NCI-H2196 (cell line): Measurements from ENCODE around the gene SPSB3.

Experiments used
- DNase-seq: peaks from one replicate; lab custom pipeline; 2025; ENCODE audit not compliant: unreplicated experiment; lab: John Stamatoyannopoulos, UW

SPSB3 gene

DNA sequence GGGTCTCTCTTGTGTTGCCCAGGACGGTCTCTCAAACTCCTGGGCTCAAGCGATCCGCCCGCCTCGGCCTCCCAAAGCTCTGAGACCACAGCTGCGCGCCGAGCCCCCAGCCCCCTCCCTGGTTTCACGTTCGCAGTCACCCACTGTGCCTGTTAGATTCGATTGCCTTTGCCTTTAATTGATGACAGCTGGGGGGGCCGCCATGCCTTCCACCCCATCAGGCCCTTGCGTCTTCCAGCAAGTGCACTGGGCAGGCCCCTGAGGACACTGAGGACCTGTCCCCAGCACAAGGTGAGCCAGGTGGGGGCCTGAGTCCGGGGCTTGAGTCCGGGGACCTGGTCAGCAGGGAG lies 7.9 kb upstream of the SPSB3 start:
- DNase-seq = no peak

DNA sequence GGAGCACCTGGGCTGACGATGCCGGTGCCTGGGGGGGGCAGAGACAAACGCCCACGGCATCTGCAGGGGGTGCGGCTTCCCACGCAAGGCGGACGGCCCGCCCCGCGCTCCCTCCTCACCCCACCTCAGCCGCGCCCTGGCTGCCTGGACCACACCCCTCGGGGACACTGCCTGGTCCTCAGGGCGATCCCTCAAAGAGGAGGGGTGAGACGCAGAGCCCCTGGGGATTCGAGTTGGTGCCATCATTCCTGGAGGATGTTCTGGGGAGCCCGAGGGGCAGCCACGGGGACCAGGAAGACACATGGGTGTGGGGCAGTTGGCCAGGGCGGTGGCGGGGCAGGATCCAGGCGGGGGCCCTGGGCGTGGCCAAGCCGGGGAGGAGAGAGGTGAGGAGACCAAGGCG lies 7.3 kb upstream of the SPSB3 start:
- DNase-seq = no peak

DNA sequence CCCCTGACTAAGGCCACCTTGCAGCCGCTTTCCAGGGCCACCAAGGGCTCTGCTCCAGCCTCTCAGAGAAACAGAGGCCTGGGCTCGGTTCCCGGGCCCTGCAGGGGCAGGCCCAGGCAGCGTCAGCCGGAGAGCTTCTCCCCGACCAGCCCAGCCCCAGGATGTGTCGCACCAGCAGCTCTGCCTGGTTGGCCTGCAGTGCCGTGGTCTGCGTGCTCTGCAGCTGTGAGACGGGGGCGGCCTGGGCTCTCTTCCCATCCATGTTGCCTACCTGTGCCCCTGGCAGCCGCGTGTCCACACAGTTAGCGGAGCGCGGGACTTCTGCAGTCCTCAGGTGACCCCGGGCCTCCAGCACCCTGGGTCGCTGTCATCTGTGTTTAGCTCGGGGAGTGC lies 6.3 kb upstream of the SPSB3 start:
- no peak for DNase-seq

DNA sequence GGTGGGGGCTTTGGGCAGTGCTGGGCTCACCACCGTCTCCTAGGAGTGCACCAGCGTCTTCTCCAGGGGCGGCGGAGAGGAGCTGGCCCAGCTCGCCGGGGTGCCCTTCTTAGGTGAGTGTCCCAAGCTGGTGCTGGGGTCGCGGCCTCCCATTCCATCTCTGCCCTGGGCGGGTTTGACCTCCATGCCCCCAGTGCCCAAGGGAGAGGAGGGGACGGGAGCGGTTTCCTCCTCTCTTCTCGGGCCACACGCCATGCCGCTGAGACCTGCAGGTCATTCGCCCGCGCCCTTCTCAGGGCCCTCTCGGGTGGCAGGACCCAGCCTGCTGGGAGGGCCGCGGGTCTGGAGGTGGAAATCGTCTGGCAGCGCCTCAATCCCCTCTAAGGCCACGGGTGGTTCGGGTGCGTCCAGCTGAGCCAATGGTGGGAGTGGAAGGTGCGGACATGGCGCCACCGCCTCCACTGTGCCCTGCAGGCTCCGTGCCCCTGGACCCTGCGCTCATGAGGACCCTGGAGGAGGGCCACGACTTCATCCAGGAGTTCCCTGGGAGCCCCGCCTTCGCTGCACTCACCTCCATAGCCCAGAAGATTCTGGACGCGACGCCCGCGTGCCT lies 5.8 kb upstream of the SPSB3 start:
- no peak for DNase-seq

DNA sequence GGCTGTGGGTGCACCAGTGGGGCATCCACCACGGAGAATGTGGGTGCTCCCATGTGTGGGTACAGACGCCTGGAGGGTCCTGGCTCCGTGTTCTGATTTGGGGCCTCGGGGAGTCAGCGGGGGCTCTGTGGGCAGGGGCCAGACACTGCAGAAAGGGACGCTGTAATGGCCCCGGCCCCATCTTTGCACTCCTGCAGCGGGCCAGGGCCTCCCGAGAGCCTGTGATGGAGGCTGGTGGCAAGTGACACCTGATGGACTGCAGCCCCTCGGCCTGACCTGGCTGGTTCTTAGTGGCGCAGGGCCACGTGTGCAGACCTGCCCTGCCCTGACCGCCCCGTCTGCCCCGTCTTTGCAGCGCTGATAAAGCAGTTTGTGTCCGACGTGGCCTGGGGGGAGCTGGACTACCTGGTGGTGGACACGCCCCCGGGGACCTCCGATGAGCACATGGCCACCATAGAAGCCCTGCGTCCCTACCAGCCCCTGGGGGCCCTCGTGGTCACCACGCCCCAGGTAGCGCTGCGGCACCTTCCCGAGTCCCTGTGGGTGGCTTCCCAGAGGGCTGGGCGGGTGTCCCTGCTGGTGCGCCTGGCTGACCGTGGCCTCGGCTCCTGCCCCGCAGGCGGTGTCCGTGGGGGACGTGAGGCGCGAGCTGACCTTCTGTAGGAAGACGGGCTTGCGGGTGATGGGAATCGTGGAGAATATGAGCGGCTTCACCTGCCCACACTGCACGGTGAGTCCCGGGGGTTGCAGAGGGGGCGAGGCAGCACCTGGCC lies 5.1 kb upstream of the SPSB3 start:
- DNase-seq = no peak

DNA sequence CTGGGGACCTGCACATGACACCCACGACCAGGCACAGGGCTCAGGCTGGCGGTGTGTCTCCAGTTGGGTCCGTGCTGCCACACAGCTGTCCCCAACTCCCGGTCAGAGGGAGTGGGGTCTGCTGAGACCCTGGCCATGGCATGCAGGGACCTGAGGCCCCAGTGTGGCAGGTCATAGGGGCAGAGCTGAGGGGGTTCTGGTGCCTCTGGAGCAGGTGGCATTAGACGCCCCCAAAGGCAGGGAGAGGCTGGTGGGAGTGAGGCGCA lies 4.6 kb upstream of the SPSB3 start:
- DNase-seq = no peak

DNA sequence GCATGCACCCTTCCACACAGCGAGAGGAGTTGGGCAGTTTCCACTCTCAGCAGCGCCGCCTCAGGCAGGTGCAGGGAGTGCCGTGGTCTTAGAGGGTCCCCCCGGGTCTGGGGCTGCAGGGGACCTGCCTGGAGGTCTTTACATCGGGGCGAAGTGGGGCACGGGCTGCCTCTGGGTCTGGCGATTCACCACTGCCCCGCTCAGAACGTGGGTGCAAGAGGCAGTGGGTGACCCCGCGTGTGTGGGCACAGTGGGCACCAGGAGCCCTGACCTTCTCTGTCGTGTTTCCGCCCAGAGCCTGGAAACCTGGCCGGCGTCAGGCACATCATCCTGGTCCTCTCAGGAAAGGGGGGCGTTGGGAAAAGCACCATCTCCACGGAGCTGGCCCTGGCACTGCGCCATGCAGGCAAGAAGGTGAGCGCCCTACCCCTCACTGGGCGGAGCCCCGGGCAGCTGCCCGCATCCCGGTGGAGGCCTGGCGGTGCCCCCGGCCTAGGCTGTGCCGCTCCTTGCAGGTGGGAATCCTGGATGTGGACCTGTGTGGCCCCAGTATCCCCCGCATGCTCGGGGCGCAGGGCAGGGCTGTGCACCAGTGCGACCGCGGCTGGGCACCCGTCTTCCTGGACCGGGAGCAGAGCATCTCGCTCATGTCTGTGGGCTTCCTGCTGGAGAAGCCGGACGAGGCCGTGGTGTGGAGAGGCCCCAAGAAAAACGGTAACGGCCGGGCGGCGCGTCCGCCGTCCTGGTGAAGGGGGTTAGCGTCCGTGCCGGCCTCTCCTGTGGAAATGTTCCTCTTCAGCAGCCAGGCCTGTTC lies 4.1 kb upstream of the SPSB3 start:
- no peak for DNase-seq

DNA sequence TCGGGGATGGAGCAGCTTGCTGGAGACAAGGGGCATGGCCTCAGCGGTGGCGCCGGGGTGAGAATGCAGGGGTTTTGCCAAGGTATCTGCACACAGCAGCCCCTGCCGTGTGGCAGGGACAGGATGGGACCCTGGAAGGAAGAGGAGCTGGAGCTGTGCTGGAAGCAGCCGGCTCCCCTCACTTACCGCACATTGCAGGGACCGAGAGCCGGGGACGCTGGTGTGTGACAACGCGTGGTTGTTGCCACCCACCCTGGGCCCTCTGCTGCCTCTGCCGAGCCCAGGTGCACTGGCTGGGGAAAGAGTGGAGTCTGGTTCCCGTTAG lies 3.4 kb upstream of the SPSB3 start:
- DNase-seq = no peak

DNA sequence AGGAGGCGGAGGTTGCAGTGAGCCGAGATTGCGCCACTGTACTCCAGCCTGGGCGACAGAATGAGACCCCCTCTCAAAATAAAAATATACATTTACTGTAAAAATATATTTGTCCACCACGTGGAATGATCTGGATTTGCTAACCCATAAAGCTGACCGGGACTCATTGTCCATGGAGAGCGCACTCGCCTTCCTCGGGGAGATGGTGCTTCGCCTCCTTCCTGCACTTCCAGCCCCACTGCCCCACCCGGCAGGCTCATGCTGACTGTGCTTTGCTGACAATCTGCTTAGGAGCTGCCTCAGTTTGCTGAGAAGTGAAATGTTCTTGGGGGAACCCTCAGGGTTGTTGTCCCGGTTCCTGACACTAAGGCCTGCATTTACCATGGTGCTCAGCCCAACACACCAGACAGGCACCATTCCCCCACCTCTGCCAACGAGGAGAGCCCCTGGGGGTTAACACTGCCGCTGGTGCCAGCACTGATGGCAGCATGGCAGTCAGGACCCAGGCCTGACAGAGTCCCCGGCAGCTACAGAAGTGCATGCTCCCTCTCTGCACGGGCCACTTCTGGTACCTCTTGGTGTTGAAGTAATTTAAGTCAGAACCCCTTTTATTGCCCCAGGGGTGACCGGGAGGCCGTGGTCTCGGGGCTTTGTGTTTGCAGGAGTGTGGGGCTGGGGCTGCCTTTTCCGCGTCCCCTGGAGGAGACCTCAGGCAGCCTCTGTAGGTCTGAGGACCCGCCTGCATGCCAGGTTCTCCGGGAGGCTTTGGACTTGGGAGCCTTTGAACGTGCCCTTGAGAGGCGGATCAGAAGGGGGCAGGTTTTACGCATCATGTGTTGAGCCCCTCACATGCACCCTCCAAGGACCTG lies 2.8 kb upstream of the SPSB3 start:
- DNase-seq = no peak

DNA sequence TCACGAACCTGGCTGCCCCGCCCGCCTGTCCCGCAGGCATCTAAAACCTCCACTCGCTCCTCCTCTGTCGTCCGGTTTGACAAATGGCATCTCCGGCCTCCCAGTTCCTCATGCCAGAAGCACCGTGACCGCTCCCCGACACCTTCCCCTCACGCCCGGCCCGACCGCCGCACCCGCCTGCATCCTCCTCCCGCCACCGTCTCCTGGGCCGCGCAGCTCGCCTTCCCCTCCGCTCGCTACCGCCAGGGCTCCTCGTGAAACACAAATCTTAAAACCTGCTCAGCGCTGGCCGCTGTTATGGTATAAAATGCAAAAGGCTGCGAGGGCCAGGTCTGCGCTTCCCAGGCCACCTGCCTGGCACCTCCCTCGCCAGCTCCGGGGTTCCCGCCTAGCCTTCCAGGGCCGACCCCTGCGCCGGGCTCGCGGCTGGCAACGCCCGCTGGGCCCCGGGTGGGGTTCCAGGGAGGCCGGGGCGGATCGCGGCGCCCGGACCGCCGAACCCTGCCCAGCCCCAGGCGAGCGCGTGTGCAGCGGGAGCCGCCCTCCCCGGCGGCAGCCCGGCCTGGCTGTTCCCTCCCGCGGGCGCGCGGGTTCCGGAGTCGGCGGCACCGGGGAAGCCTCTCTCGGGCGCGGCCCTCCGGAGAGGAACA lies 488 bp downstream of the SPSB3 start:
- no peak for DNase-seq

DNA sequence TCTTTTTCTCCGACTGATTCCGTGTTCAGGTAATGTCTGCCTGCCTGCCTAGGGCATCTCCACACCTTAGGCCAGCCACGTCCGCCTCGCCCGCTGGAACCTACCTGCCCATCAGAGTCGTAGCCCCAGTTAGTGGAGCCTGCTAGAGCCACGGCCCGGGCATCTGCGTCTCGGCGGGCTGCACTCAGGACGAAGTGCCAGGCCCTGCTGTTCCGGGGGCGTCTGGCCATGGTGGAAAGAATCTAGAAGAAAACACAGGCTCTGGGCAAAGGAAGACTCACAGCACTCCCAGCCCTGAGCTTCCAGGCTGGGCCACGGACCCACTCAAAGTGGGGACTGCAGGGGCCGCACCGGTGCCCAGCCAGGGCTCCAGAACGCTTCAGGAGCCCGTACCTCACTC lies 1.1 kb downstream of the SPSB3 start:
- DNase-seq = no peak

DNA sequence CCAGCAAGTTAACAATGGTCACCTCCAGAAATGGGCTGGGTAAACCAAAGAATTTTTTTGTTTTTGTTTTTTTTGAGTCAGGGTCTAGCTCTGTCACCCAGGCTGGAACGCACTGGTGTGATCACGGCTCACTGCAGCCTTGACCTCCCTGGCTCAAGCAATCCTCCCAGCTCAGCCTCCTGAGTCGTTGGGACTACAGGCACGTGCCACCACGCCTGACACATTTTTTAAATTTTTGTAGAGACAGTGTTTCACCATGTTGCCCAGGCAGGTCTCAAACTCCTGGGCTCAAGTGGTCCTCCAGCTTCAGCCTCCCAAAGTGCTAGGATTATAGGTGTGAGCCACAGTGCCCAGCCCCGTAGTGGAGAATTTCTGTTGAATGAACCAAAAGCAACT lies 1.7 kb downstream of the SPSB3 start:
- DNase-seq = no peak

DNA sequence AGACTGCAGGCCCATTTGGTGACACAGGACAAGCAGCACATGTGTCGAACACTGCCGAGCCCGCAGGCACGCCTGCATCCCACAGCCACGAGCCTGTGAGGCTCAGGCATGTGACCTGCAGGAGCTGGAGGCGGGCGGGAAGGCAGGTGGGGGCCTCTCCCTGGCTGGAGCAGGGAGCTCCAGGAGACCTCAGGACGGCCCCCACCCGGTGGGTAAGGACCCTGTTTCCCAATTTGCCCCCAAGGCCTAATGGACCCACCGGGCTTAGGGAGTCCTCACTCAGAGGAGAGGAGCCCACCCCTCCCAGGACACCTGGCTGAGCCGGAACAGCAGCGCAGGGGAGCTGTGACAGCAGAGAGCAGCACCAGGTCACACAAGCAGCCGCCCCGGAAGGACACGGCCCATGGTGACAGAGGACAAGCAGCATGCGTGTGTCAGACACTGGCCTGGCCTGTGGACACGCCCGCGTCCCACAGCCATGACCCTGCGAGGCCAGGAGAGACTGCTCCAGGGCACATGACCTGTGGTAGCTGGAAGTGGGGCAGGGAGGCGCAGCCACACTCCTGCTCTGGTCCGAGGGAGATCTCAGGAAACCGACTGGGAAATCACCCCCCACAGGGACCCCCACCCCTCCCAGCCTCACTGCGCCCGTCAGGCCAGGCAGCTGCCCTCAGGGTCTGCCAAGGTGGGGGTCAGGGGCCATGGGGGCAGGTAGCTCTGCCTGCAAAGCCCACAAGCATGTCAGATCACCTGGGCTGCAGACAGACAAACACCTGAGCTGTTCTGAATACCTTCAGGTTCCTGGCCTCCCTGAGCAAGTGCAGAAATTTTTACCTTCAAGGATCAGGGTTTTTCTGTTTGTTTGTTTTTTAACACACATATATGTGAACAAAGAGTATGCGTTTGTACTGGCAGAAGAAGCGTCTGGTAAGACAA lies 2.4 kb downstream of the SPSB3 start:
- no peak for DNase-seq

DNA sequence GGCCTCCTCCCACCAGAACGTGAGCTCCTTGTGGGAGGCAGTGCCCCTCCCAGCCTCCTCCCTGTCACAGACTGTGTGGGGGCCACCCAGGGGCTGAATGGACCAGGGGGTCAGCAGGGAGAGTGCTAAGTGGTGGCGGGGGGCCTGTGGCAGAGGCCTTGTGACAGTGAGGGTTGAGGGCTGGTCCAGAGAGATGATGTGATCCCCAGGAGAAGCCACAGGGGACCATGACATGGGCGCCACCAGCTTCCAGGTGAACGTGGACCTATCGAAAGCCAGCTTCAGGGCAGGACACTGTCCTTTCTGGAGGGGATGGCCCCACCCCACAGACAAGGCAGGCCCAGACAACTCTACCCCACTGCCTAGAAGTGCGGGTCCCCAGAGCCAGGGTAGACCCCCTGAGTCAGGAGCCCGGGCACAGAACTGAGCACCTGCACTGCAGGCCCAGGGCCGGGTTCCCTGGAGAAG lies 3.1 kb downstream of the SPSB3 start:
- no peak for DNase-seq

DNA sequence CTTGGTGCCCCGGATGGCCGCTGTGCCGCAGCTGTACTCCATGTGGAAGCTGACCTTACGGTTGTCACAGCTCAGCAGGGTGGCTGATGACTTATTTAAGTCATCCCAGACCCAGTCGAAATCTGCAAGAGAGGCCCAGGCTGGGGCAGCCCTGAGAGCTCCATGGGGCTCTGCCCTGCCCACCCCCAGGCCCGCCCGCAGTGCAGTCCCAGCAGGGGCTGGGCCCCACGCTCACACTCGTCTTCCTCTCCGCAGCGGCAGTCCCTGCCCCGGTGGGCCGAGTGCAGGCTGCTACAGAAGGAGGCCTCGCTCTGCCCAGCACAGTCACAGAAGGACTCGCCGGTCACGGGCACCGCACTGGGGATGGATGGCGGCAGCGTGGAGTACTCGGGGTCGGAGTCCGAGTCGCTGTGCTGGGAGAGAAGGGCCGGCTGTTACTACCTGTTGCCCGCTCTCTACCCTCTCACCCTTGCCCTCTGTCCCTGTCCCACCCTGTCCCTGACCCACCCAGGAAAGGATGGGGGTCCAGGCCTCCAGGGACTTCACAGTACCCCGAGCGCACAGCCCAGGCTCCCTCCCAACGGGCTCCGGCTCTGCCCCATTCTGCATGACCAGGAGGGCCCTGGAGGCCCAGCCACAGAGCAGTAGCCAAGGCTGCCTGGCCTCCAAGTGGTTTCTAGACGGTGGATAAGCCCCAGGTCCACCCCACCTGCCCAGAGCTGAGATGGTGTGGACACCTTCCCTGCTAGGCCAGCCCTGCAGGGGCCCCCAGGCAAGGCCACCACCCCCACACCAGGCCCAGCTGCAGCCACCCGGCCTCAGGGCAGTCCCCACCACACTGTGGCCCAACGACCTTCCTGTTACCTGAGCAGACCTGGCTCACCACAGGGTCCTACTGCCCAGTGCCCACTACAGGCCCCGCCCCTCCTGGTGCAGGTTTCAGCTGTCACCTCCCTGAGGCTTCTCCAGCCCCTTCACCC lies 3.9 kb downstream of the SPSB3 start:
- no peak for DNase-seq

DNA sequence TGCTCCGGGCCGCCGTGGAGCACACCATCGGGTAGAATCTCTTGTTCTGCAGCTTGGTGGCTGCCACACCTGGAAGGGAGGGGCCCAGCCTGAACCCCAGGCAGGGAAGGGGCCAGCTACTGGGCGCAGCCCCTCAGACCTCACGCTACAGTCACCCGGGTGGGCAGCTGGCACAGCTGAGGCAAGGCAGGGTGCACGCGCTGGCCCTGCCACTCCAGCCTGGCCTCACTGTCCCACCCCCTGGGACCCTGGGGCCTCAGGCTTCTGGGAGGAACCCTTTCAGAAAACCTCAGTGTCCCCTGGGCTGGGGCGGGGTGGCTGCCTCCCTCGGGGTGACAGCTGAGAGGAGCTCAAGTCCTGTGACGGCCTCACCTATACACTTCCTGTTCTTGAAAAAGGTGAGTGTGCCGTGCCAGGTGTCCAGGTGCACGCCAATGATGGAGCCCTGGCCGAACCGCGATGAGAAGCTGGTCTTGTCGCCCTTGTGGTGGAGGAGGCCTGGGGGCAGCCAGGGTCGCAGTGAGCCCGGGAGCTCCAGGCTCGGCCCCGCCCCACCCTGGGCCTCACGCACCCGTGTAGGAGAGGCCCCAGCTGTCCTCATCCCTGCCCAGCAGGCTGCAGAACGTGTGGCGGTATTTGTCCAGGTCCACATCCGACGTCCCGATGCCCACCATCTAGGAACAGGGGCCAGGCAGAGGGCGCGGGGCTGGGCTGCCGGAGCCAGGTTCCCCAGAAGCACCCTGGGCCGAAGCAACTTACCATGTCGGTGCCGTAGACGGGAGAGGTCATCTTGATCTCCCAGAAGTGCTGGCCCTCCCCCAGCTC lies 4.8 kb downstream of the SPSB3 start:
- DNase-seq = no peak

DNA sequence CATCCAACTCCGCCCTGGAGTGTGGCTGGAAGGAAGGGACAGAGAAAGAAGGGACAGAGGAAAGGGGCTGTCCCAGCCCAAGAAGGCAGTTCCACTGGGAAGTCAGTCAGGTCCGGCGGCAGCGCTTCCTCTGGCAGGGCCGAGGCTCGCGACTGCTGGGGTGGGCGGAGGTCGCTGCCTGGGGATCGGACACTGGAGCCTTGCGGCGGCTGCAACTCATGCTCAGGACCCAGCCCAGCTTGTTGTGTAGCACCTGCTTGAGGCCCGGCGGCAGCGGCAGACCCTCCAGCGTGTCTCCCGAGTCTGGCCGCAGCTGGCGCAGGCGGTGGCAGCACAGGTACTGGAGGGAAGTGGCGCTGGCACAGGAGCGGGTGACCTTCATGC lies 5.4 kb downstream of the SPSB3 start:
- no peak for DNase-seq

DNA sequence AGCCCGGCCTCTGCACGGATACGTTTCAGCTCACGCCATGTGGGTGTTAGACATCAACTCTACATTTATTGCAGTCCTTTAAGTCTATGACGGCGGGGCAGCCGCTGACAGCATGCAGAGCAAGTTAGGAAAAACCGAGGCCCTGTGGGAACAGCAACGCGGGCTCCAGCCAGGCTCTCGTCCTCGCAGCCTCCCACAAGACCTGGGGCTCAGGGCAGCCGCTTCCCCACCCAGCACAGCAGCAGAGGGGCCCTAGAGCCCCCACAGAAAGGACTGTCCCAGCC lies 5.8 kb downstream of the SPSB3 start:
- no peak for DNase-seq
